HG03095 (cell line): ENCODE results near the gene DAB1.

ENCODE experiments used
- ATAC-seq: cut with Tn5 transposase; IDR thresholded peaks from one replicate; pipeline ENCODE4 v1.9.1; 2021; ENCODE audit warnings: moderate library complexity; ENCODE audit not compliant: unreplicated experiment

DAB1 gene

GRCh38 chr1:57321776-57322175 is 102.1 kb downstream of the DAB1 start:
- no peak for ATAC-seq

DNA sequence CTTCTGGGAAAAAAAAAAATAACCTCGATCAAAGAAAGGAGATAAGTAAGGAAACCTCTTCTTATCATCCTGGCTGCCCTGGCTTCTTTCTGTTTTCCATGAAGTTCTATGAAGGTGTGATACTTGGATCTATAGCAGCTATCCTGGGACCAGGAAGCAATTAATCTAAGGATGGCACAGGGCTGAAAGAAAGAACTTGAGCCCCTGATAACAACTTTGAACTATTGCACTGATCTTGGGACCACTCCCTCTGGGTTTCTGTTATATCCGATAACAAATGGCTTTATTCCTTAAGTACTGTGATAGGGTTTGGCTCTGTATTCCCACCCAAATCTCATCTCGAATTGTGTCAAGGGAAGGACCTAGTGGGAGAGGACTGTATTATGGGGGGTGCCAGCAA is 104.1 kb downstream of the DAB1 start:
- no peak for ATAC-seq

DNA sequence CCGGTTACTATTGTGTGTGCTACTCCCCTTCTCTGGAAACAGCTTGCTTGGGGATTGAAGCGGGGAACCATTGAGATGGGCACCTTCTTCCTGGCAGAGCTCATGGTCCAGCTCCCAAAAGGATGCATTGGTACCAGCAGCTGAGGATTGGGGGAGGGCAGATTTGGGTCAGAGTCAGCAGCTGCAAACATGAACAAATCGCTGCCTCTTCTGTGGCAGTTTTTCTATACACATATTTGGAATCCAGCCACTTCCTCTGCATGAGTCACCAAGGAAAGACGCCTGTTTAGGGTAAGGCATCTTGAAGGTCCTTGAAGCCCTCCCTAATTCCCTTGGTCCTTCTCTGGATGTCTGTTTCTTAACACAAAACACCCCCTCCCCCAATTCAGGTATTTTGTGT is 104.7 kb downstream of the DAB1 start:
- ATAC-seq: no peak

DNA sequence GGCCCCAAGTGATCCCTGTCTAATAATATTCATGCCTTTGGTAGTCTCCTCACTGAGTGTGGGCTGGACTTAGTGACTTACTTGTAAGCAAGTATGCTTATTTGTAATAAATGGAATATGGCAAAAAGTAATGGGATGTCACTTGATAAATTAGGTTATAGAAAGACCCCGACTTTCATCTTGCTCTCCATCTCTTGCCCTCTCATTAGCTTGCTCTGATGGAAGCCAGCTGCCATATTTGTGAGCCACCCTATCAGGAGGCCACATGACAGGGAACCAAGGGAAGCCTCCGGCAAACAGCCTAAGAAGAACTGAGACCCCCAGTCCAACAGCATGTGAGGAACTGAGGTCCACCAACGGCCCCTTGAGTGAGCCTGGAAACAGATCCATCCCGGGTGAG is 107.0 kb downstream of the DAB1 start:
- no peak for ATAC-seq

- ATAC-seq: no peak
These were observed 107.6 kb downstream of the DAB1 start for GRCh38 chr1:57316291-57316690.

- no peak for ATAC-seq
These were observed 111.0 kb downstream of the DAB1 start for GRCh38 chr1:57312869-57313268.

GRCh38 chr1:57311411-57311810 is 112.4 kb downstream of the DAB1 start:
- ATAC-seq: no peak

DNA sequence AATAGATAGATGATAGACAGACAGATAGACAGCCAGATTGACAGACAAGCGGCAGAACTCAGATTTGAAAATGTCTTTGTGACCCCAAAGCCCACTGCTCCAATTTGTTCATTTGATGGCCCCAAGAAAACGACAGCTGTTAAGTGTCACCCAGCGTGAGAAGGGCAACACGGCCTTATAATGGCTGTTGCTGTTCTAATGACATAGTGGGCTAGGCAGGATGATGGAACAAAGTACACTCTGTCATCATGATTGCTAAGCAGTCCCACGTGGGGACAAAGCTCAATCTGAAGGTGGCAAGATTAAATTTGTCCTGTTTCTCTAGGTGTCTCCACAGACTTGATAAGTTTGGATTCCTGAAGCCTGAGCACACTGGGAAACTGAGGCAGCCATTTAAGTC is 112.9 kb downstream of the DAB1 start:
- no peak for ATAC-seq

DNA sequence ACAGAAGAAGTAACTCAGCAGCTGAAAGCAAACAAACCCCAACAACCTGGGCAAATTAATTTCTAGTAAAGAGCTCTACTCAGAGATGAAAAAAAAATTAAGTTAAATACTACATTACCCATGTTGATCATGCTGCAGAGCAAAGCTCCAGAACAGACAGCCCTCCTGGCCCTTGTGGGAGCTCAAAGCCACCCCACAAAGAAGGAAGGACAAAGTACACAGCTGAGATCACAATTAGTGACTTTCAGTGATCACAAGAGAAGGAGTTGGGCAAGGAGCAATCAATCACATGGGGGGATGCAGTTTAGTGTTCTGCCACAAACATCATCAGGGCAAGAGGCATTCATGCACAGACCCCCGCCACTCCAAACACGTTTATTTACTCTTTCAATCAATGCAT is 114.2 kb downstream of the DAB1 start:
- ATAC-seq: no peak

DNA sequence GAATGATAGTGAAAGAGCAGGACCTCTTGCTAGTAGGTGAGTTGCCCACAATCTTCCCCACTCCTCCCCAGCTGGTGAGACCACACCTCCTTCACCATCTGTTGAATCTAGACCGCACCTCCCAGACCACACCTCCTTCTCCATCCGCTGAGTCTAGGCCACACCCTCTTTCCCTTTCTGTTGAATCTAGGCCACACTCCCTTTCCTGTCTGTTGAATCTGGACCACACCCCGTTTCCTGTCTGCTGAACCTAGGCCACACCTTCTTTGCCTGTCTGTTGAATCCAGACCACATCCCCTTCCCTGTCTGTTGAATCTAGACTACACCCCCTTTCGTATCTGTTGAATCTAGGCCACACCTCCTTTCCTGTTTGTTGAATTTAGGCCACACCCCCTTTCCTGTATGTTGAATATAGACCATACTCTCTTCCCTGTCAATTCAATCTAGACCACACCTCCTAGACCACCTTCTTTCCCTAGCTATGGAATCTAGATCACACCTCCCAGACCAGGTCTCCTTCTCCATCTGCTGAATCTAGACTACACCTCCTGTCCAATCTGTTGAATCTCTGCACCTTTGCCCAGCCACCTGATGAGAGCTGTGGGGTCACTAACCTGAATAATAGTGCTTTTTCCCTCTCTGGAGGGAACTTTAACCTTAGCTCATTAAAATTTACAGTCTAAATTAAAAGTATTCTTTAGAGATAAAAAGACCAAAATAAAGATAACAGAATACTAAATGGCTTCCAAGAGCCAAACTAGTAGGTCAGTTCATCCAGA is 116.3 kb downstream of the DAB1 start:
- ATAC-seq: peak; percentile 89

DNA sequence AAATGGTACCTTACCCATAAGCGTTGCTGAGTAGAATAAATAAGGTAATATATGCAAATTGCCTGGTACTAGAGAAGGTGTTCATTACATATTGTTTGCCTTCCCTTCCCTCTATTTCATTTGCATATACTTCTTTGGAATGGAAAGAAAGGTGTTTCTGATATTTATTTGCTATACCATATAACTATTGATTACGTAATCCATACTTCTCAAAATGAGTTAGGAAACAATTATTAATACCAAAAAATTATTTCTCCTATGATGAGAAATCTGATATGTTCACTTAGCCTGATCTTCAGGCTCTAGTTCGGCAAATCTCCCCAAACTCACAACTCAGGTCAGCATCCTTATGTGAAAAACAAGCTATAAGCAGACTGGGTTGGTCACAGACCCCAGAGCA is 119.3 kb downstream of the DAB1 start:
- ATAC-seq: no peak

DNA sequence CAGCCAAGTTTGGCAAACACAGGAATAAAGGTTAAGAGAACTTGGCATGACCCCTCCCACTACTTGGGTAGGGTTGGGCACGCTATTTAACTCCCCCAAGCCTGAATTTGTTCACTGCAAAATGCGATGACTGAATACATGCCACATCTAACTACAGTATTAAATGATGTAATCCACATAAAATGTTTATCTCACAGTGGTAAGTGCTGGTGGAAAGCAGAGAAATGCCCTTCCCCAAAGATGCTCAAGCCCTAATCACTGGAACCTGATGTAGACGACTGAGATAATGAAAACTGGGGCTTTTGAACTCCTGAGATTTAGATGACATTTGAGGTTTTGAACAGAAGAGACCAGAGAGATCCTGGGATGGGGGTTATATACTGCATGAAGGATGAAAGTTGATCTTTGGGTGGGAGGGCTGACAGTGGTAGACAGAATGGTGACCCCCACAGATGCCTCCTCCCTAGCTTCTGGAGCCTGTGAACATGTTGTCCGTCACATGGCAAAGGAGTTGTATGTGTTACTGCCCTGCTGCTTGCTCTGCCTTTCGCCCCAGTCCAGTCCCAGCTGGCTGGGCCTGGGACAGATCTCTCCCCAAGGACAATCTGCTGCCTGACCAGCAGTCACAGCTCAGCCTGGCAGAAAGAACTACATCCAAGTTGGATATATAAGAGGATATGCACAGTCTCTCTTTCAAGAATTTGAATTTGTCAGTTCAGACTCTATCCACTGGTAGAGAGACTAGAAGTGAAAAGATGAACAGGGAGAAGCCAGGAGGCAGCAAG is 120.9 kb downstream of the DAB1 start:
- no peak for ATAC-seq

DNA sequence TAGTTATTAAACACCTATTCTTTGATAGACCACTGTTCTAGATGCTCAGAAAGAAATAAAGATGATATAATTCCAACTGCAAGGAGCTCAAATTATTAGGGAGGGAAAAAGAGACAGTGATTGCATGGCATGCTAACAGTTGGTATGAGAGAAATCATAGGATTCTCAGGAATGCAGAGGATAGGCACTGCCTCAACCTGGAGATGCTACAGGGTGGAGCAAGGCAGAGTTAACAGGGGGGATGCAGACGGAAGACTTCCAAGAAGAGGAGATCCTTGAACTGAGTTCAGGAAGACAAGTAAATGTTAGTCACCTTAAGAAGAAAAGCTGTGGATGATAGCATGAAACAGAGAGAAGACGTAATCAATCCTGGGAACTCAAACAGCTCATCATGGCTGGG is 123.7 kb downstream of the DAB1 start:
- ATAC-seq: no peak

GRCh38 chr1:57296726-57297250 is 127.1 kb downstream of the DAB1 start:
- ATAC-seq: no peak

- no peak for ATAC-seq
These were observed 128.5 kb downstream of the DAB1 start for GRCh38 chr1:57295326-57295725.

- ATAC-seq: no peak
These were observed 129.7 kb downstream of the DAB1 start for GRCh38 chr1:57294177-57294576.

GRCh38 chr1:57293214-57293613 is 130.6 kb downstream of the DAB1 start:
- no peak for ATAC-seq

DNA sequence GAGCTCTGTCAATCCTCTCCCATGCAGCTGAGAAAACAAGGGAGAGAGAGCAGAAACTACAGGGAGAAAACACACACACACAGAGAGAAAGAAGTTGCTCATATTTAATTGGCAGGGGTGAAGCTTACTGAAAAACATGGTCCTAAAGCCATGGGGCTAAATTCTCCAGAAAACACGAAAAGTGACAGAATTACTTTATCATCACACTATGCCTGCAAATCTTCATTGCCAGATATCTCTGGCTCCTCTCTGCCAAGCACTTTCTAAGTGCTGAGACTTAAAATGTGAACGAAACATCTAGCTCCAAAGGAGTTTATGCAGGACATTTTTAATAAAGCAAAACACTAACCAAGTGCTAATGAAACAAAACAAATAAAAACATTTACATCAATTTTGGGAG is 134.1 kb downstream of the DAB1 start:
- no peak for ATAC-seq

GRCh38 chr1:57285992-57286391 is 137.9 kb downstream of the DAB1 start:
- ATAC-seq: no peak

DNA sequence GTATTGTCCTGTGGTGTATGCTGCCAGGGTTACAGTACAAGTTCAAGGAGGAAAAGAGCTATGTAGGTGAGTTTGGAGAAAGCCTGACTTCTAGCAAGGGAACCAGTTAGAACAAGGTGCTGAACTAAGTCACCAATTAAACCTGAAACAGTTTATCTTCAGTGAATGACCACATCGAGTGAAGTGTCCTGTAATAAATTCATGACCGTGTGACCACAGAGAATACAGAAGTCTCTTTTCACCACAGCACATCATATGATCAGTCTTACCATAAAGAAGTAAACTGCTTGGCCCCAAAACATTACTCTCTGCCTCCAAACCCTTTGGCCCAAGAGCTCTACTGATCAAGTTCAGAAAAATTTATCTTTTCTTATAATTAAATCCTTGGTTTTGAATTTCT is 141.4 kb downstream of the DAB1 start:
- ATAC-seq: no peak

DNA sequence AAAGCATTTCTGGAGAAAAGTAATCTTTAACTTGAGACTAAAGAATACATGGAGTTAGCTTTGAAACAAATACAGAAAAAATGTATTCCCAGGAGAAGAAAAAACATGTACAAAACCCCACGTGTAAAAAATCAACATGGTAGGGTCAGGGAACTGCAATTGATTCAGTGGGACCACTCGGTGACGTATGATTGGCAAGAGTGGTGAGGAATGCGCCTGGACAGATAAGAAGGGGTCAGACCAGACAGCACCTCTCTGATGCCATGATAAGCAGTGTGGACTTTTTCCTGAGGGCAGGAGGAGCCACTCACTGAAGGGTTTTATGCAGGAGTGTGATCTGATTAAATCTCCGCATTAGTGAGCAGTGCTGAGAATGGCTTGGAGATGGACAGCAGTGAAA is 142.5 kb downstream of the DAB1 start:
- ATAC-seq: no peak
